ENCODE data around the gene ALX4. TPM values are rescaled to one million over a fixed set of nuclear protein-coding genes. Genes with fewer than 3 reads are reported as not detected.

Gene ALX4
- total and polyA plus RNA-seq, 2 donors (not counting 3 experiments of a cell fraction or from before 2014, with no cell fraction given): not detected

GRCh38 chr11:44261800-44262591, 47.9 kb downstream of the ALX4 start:
- no peak overlapping the region for H3K27ac ChIP-seq (ENCODE audit: insufficient read depth, low read depth, low read length)
- H3K9me1 ChIP-seq (replicated peaks; ENCODE audit: control insufficient read depth, extremely low read depth, insufficient read depth, low read length): no peaks in the 10 kb centered on the region
- no peaks in the 10 kb centered on the region for H3K79me2 ChIP-seq (ENCODE audit: control insufficient read depth, insufficient read depth, low read length)
- no peak overlapping the region for H3K9ac ChIP-seq (replicated peaks; ENCODE audit: extremely low read depth, insufficient read depth, low read length)
- FAIRE-seq: no peak
- H3K4me2 ChIP-seq (ENCODE audit: insufficient read depth, low read length): no peak overlapping the region
- CTCF ChIA-PET: interaction anchor here (0.9 to 1.5 kb wide), 3 partner anchors 8 to 168 kb away, joined by 3 to 5 read pairs (median 3); no protein-coding TSS in a partner anchor
- H2AFZ ChIP-seq (ENCODE audit: low read depth, low read length): no peak overlapping the region
- no peak overlapping the region for H3K4me3 ChIP-seq (replicated peaks in 1 of 3; ENCODE audit: insufficient read depth in 1 of 3, low read depth in 1 of 3, low read length in 3 of 3)
- H4K20me1 ChIP-seq (replicated peaks; ENCODE audit: control insufficient read depth, extremely low read depth, insufficient read depth, low read length): no peaks in the 10 kb centered on the region
- no TSS peak for BruUV-seq (replicated peaks)
- H3K36me3 ChIP-seq (ENCODE audit: control insufficient read depth in 2 of 2, extremely low read depth in 1 of 2, insufficient read depth in 2 of 2, low read length in 2 of 2): no peaks in the 10 kb centered on the region
- intact Hi-C loops (cut with micrococcal nuclease) (no loop called here), dilution Hi-C loops (cut with MboI; ENCODE audit: extremely low pct_ligation_motif_present, low sequenced_read_pairs) (no loop called here)
- no peaks in the 10 kb centered on the region for H3K9me3 ChIP-seq (replicated peaks; ENCODE audit: control insufficient read depth, insufficient read depth, low read length)
- POLR2A ChIA-PET: no interaction called here
- TF ChIP-seq EZH2 (IDR thresholded peaks at IDR 0.05; ENCODE audit: borderline replicate concordance, low read depth, low read length, severe bottlenecking) (no peak), MAX (IDR thresholded peaks at IDR 0.05; ENCODE audit: insufficient read depth, insufficient read length) (no peak), GATA2 (IDR thresholded peaks at IDR 0.05; ENCODE audit: insufficient read depth, insufficient read length, low read depth, low read length) (no peak), MYC (IDR thresholded peaks at IDR 0.05; ENCODE audit: low read depth, low read length) (no peak), POLR2A (IDR thresholded peaks at IDR 0.05; ENCODE audit: low read depth, low read length) (no peak), FOS (IDR thresholded peaks at IDR 0.05; ENCODE audit: borderline replicate concordance, insufficient read depth, low read length) (no peak), JUN (IDR thresholded peaks at IDR 0.05; ENCODE audit: borderline replicate concordance, insufficient read depth, insufficient read length, low read depth) (no peak)
- no peak for DNase-seq (ENCODE audit: low read depth, low spot score)
- H3K4me1 ChIP-seq (ENCODE audit: control insufficient read depth, extremely low read depth, insufficient read depth, low read length): no peaks in the 10 kb centered on the region
- no peaks in the 10 kb centered on the region for H3K27me3 ChIP-seq (ENCODE audit: control insufficient read depth in 2 of 2, insufficient read depth in 2 of 2, low read length in 2 of 2)

DNA sequence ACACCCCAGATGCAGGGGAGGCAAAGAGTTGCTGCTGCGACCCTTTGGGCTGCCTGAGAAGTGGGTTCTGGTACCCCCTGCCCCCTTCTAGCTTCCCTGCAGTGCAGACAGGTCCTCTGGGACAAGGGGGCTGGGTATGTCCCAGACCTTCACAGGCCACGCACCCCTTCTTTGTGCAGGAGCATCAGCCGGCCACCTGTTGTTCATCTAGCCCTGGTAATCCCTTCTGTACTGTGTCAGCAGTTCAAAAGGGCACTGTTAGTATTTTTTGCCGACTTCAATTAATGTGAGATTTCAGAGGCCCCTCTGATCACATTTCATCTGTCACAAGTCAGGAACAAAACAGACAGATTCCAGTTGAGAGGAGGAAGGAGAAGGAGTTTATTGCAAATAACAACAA, 49.9 kb downstream of the ALX4 start:
- Histone ChIP-seq H3K79me2 (ENCODE audit: control insufficient read depth, insufficient read depth, low read length) (no peaks in the 10 kb centered on the region), H3K27me3 (ENCODE audit: control insufficient read depth in 2 of 2, insufficient read depth in 2 of 2, low read length in 2 of 2) (no peaks in the 10 kb centered on the region), H3K9ac (replicated peaks; ENCODE audit: extremely low read depth, insufficient read depth, low read length) (no peak overlapping the region), H3K4me3 (replicated peaks in 1 of 3; ENCODE audit: insufficient read depth in 1 of 3, low read depth in 1 of 3, low read length in 3 of 3) (no peak overlapping the region), H3K4me1 (ENCODE audit: control insufficient read depth, extremely low read depth, insufficient read depth, low read length) (no peaks in the 10 kb centered on the region), H2AFZ (ENCODE audit: low read depth, low read length) (no peak overlapping the region), H3K9me1 (replicated peaks; ENCODE audit: control insufficient read depth, extremely low read depth, insufficient read depth, low read length) (no peaks in the 10 kb centered on the region), H3K9me3 (replicated peaks; ENCODE audit: control insufficient read depth, insufficient read depth, low read length) (no peaks in the 10 kb centered on the region), H3K4me2 (ENCODE audit: insufficient read depth, low read length) (no peak overlapping the region), H3K27ac (ENCODE audit: insufficient read depth, low read depth, low read length) (no peak overlapping the region), H4K20me1 (replicated peaks; ENCODE audit: control insufficient read depth, extremely low read depth, insufficient read depth, low read length) (no peaks in the 10 kb centered on the region), H3K36me3 (ENCODE audit: control insufficient read depth in 2 of 2, extremely low read depth in 1 of 2, insufficient read depth in 2 of 2, low read length in 2 of 2) (no peaks in the 10 kb centered on the region)
- ChIA-PET CTCF (interaction anchor here (0.9 kb wide), 1 partner anchor 26 kb away, joined by 3 read pairs; no protein-coding TSS in a partner anchor), POLR2A (no interaction called here)
- FAIRE-seq: no peak
- dilution Hi-C loops (cut with MboI; ENCODE audit: extremely low pct_ligation_motif_present, low sequenced_read_pairs) (no loop called here), intact Hi-C loops (cut with micrococcal nuclease) (no loop called here)
- TF ChIP-seq EZH2 (IDR thresholded peaks at IDR 0.05; ENCODE audit: borderline replicate concordance, low read depth, low read length, severe bottlenecking) (no peak), MAX (IDR thresholded peaks at IDR 0.05; ENCODE audit: insufficient read depth, insufficient read length) (no peak), POLR2A (IDR thresholded peaks at IDR 0.05; ENCODE audit: low read depth, low read length) (no peak), JUN (IDR thresholded peaks at IDR 0.05; ENCODE audit: borderline replicate concordance, insufficient read depth, insufficient read length, low read depth) (no peak), MYC (IDR thresholded peaks at IDR 0.05; ENCODE audit: low read depth, low read length) (no peak), GATA2 (IDR thresholded peaks at IDR 0.05; ENCODE audit: insufficient read depth, insufficient read length, low read depth, low read length) (no peak), FOS (IDR thresholded peaks at IDR 0.05; ENCODE audit: borderline replicate concordance, insufficient read depth, low read length) (no peak), POLR2AphosphoS5 (IDR thresholded peaks at IDR 0.05; ENCODE audit: insufficient read depth, low read depth, low read length) (no peak)
- TF ChIP-seq, protein P1, sequence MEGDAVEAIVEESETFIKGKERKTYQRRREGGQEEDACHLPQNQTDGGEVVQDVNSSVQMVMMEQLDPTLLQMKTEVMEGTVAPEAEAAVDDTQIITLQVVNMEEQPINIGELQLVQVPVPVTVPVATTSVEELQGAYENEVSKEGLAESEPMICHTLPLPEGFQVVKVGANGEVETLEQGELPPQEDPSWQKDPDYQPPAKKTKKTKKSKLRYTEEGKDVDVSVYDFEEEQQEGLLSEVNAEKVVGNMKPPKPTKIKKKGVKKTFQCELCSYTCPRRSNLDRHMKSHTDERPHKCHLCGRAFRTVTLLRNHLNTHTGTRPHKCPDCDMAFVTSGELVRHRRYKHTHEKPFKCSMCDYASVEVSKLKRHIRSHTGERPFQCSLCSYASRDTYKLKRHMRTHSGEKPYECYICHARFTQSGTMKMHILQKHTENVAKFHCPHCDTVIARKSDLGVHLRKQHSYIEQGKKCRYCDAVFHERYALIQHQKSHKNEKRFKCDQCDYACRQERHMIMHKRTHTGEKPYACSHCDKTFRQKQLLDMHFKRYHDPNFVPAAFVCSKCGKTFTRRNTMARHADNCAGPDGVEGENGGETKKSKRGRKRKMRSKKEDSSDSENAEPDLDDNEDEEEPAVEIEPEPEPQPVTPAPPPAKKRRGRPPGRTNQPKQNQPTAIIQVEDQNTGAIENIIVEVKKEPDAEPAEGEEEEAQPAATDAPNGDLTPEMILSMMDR (IDR thresholded peaks at IDR 0.05; ENCODE audit: extremely low read depth in 1 of 2, insufficient read depth in 1 of 2, low read depth in 1 of 2, low read length in 2 of 2): no peak
- BruUV-seq (replicated peaks): no TSS peak
- no peak for DNase-seq (ENCODE audit: low read depth, low spot score)

All from endothelial cell of umbilical vein (primary cell).